HepG2 (cell line): ENCODE results near the gene PGC. TPM values are rescaled to one million over a fixed set of nuclear protein-coding genes. Genes with fewer than 3 reads are reported as not detected.
A peak's percentile ranks its signal among the peaks of the same experiment; 100 is the strongest.

Experiments used
- AHR ChIP-seq: IDR thresholded peaks from 2 replicates; pipeline ENCODE4 v1.6.1; 2018; ENCODE audit warnings: missing genetic modification reagents, missing compliant biosample characterization
- CREM ChIP-seq, 2 experiments: sonication (generic) in 1 of 2; formaldehyde crosslinking in 1 of 2; IDR thresholded peaks; 2 replicates each; pipeline versions ENCODE4 v1.4.0 to v1.6.1; 2016 to 2020; ENCODE audit warnings: antibody characterized with exemption in 1 of 2, mild to moderate bottlenecking in 1 of 2, missing genetic modification reagents in 1 of 2
- FOXK1 ChIP-seq: sonication (generic); formaldehyde crosslinking; IDR thresholded peaks from 2 replicates; pipeline ENCODE4 v1.4.0; 2020; ENCODE audit warnings: low read depth, missing genetic modification reagents, borderline replicate concordance
- FOXO1 ChIP-seq: sonication (generic); formaldehyde crosslinking; IDR thresholded peaks from 2 replicates; pipeline ENCODE4 v1.4.0; 2020; ENCODE audit warnings: missing genetic modification reagents
- GTF3A ChIP-seq: sonication (generic); formaldehyde crosslinking; conservative IDR thresholded peaks from 2 replicates; pipeline ENCODE4 v1.4.0; 2020; ENCODE audit warnings: mild to moderate bottlenecking, missing genetic modification reagents
- MTA3 ChIP-seq: sonication (generic); formaldehyde crosslinking; IDR thresholded peaks from 2 replicates; pipeline ENCODE4 v1.4.0; 2020; ENCODE audit warnings: missing genetic modification reagents
- NR1H2 ChIP-seq: sonication (generic); formaldehyde crosslinking; IDR thresholded peaks from 2 replicates; pipeline ENCODE4 v1.8.1; 2022; ENCODE audit warnings: low read depth, missing genetic modification reagents, borderline replicate concordance
- RBM22 ChIP-seq: fragments of 200-400 bp; formaldehyde crosslinking; optimal IDR thresholded peaks from 2 replicates; pipeline ENCODE3; 2017; ENCODE audit warnings: mild to moderate bottlenecking, low read length, moderate library complexity
- RELA ChIP-seq: sonication (generic); formaldehyde crosslinking; IDR thresholded peaks from 2 replicates; pipeline ENCODE4 v1.4.0; 2020; ENCODE audit warnings: missing genetic modification reagents
- TBX2 ChIP-seq: sonication (generic); formaldehyde crosslinking; IDR thresholded peaks from 2 replicates; pipeline ENCODE4 v1.5.0; 2020; ENCODE audit warnings: missing genetic modification reagents, mild to moderate bottlenecking, borderline replicate concordance
- ZNF501 ChIP-seq: sonication (generic); formaldehyde crosslinking; IDR thresholded peaks from 2 replicates; pipeline ENCODE4 v1.5.1; 2020; ENCODE audit warnings: mild to moderate bottlenecking, moderate library complexity, missing genetic modification reagents
- polyA plus RNA-seq, 8 experiments: library from polyadenylated mRNA; depleted of rRNA in 3 of 8; stranded (reverse) in 7 of 8; unstranded in 1 of 8; fragments of >200 nt; fragmentation: Illumina TruSeq in 4 of 8; extraction: Trizol in 4 of 8; gene quantifications; 2 replicates each; pipeline versions ENCODE4 v1.2.1 to v1.2.3, GENCODE V29; 2011 to 2016; ENCODE audit warnings: low read depth in 4 of 8, missing spikeins in 1 of 8, mixed read lengths in 1 of 8; ENCODE audit not compliant: insufficient read depth in 1 of 8
- total RNA-seq, 5 experiments: library from RNA; depleted of rRNA; stranded (reverse); fragments of >200 nt; fragmentation: Illumina TruSeq; extraction: Trizol; gene quantifications; 2 replicates each; pipeline ENCODE4 v1.2.3, GENCODE V29; 2016; ENCODE audit warnings: low read depth in 1 of 5
- TF ChIP-seq, protein P1 (sequence below): sonication (generic); formaldehyde crosslinking; IDR thresholded peaks from 2 replicates; pipeline ENCODE4 v1.5.0; 2020; ENCODE audit warnings: mild to moderate bottlenecking, missing genetic modification reagents, borderline replicate concordance
- TF ChIP-seq, protein P2 (sequence below): sonication (generic); formaldehyde crosslinking; IDR thresholded peaks from 2 replicates; pipeline ENCODE4 v1.4.0; 2020; ENCODE audit warnings: missing genetic modification reagents
- TF ChIP-seq, protein P3 (sequence below): sonication (generic); formaldehyde crosslinking; IDR thresholded peaks from 2 replicates; pipeline ENCODE4 v1.5.0; 2020; ENCODE audit warnings: mild to moderate bottlenecking, missing genetic modification reagents
- TF ChIP-seq, protein P4 (sequence below): sonication (generic); formaldehyde crosslinking; IDR thresholded peaks from 2 replicates; pipeline ENCODE4 v1.4.0; 2020; ENCODE audit warnings: missing genetic modification reagents
- TF ChIP-seq, protein P5 (sequence below): sonication (generic); formaldehyde crosslinking; IDR thresholded peaks from 2 replicates; pipeline ENCODE4 v1.4.0; 2020; ENCODE audit warnings: missing genetic modification reagents
- TF ChIP-seq, protein P6 (sequence below): IDR thresholded peaks from 2 replicates; pipeline ENCODE4 v1.4.0; 2020; ENCODE audit warnings: mild to moderate bottlenecking, missing genetic modification reagents

PGC gene
- total and polyA plus RNA-seq, 2 of the 13 experiments (the other 11 are each of a cell fraction or from before 2014, with no cell fraction given), result 426 to 502 TPM

DNA sequence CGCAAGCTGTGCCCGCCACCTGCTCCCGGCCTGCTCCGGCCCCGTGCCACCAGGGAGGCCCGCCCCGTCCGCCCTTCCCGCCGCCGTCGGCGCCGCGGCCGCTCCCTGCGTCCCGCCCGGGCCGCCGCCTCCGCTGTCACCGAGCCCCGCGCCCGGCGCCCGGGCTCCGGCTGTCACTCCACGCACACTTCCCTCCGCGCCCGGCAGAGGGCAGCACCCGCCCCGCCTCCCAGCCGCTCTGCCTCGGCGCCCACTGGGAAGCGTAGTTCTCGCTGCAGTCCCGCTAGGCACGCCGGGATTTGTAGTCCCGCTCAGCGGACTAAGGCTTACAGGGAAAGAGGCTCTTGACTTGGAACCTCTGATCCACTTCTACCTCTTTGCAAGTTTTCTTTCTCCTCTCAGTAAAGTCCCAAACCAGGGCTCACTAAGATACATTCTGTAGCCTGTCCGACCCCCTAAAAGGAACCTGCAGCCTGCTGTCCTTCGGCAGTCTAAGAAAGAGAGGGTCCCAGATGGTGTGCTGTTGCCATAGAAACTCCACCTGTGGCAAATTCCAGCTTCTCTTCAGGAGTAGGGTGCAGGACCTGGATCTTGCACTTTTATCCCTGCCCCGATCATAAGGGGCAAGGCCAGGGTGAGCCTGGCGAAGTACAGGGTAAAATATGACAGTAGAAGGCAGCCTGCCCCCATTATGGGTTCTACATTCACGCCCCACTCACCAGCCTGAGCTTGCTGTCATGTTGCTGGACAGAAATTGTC is 11.6 kb downstream of the PGC start, which contains the start of gene TFEB (continued):
- TF ChIP-seq, protein P1, sequence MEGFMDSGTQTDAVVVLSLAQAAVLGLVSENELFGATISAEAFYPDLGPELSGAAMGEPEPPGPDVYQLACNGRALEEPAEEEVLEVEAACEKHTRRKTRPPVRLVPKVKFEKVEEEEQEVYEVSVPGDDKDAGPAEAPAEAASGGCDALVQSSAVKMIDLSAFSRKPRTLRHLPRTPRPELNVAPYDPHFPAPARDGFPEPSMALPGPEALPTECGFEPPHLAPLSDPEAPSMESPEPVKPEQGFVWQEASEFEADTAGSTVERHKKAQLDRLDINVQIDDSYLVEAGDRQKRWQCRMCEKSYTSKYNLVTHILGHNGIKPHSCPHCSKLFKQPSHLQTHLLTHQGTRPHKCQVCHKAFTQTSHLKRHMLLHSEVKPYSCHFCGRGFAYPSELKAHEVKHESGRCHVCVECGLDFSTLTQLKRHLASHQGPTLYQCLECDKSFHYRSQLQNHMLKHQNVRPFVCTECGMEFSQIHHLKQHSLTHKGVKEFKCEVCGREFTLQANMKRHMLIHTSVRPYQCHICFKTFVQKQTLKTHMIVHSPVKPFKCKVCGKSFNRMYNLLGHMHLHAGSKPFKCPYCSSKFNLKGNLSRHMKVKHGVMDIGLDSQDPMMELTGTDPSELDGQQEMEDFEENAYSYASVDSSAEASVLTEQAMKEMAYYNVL (CRISPR knock-in tag), result peak; percentile 51; the same call in 1 of the 2 replicates
- TF ChIP-seq AHR (CRISPR knock-in tag) (peak; percentile 61; the same call in 1 of the 2 replicates), TBX2 (peak; percentile 33; the same call in 1 of the 2 replicates), CREM (IDR thresholded peaks at IDR 0.05) (peak; percentile 94), CREM (CRISPR knock-in tag; IDR thresholded peaks at IDR 0.05) (0 out of 2 replicates have a peak, but pooled peaks have one; percentile 1), GTF3A (CRISPR knock-in tag) (0 out of 2 replicates have a peak, but pooled peaks have one; percentile 44), MTA3 (no peak), ZNF501 (peak; percentile 88), NR1H2 (no peak), FOXO1 (peak; percentile 73; the same call in 1 of the 2 replicates), RELA (CRISPR knock-in tag) (0 out of 2 replicates have a peak, but pooled peaks have one; percentile 59), RBM22 (peak; percentile 73), FOXK1 (peak; percentile 86)
- TF ChIP-seq, protein P2, sequence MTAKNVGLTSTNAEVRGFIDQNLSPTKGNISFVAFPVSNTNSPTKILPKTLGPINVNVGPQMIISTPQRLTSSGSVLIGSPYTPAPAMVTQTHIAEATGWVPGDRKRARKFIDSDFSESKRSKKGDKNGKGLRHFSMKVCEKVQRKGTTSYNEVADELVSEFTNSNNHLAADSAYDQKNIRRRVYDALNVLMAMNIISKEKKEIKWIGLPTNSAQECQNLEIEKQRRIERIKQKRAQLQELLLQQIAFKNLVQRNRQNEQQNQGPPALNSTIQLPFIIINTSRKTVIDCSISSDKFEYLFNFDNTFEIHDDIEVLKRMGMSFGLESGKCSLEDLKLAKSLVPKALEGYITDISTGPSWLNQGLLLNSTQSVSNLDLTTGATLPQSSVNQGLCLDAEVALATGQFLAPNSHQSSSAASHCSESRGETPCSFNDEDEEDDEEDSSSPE (CRISPR knock-in tag), result peak; percentile 82
- TF ChIP-seq, protein P3, sequence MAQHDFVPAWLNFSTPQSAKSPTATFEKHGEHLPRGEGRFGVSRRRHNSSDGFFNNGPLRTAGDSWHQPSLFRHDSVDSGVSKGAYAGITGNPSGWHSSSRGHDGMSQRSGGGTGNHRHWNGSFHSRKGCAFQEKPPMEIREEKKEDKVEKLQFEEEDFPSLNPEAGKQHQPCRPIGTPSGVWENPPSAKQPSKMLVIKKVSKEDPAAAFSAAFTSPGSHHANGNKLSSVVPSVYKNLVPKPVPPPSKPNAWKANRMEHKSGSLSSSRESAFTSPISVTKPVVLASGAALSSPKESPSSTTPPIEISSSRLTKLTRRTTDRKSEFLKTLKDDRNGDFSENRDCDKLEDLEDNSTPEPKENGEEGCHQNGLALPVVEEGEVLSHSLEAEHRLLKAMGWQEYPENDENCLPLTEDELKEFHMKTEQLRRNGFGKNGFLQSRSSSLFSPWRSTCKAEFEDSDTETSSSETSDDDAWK (CRISPR knock-in tag), result no peak
- TF ChIP-seq, protein P4, sequence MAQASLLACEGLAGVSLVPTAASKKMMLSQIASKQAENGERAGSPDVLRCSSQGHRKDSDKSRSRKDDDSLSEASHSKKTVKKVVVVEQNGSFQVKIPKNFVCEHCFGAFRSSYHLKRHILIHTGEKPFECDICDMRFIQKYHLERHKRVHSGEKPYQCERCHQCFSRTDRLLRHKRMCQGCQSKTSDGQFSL (CRISPR knock-in tag), result no peak; the same call in 1 of the 2 replicates
- TF ChIP-seq, protein P5, sequence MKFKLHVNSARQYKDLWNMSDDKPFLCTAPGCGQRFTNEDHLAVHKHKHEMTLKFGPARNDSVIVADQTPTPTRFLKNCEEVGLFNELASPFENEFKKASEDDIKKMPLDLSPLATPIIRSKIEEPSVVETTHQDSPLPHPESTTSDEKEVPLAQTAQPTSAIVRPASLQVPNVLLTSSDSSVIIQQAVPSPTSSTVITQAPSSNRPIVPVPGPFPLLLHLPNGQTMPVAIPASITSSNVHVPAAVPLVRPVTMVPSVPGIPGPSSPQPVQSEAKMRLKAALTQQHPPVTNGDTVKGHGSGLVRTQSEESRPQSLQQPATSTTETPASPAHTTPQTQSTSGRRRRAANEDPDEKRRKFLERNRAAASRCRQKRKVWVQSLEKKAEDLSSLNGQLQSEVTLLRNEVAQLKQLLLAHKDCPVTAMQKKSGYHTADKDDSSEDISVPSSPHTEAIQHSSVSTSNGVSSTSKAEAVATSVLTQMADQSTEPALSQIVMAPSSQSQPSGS, result peak; percentile 82
- TF ChIP-seq, protein P6, sequence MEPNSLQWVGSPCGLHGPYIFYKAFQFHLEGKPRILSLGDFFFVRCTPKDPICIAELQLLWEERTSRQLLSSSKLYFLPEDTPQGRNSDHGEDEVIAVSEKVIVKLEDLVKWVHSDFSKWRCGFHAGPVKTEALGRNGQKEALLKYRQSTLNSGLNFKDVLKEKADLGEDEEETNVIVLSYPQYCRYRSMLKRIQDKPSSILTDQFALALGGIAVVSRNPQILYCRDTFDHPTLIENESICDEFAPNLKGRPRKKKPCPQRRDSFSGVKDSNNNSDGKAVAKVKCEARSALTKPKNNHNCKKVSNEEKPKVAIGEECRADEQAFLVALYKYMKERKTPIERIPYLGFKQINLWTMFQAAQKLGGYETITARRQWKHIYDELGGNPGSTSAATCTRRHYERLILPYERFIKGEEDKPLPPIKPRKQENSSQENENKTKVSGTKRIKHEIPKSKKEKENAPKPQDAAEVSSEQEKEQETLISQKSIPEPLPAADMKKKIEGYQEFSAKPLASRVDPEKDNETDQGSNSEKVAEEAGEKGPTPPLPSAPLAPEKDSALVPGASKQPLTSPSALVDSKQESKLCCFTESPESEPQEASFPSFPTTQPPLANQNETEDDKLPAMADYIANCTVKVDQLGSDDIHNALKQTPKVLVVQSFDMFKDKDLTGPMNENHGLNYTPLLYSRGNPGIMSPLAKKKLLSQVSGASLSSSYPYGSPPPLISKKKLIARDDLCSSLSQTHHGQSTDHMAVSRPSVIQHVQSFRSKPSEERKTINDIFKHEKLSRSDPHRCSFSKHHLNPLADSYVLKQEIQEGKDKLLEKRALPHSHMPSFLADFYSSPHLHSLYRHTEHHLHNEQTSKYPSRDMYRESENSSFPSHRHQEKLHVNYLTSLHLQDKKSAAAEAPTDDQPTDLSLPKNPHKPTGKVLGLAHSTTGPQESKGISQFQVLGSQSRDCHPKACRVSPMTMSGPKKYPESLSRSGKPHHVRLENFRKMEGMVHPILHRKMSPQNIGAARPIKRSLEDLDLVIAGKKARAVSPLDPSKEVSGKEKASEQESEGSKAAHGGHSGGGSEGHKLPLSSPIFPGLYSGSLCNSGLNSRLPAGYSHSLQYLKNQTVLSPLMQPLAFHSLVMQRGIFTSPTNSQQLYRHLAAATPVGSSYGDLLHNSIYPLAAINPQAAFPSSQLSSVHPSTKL (CRISPR knock-in tag), result peak; percentile 68
